NCI-H460 (cell line): Measurements from ENCODE around the gene WDR19. TPM values are rescaled to one million over a fixed set of nuclear protein-coding genes. Genes with fewer than 3 reads are reported as not detected.
"Not testable (repeated sequence)": the region's sequence is repeated elsewhere in the genome, so short reads cannot be mapped to it uniquely, and the experiment has no call there.

ENCODE experiments used
- DNase-seq: peaks from one replicate; pipeline ENCODE4 v3.0.0-alpha.2; 2016; ENCODE audit warnings: low read depth; ENCODE audit errors: extremely low read depth
- polyA plus RNA-seq: library from polyadenylated mRNA; depleted of rRNA; stranded (reverse); fragments of >200 nt; gene quantifications from 2 replicates; pipeline ENCODE4 v1.2.3, GENCODE V29; 2014; cell fraction: nucleus; rRNA removed
- total RNA-seq: library from RNA; depleted of rRNA; stranded (reverse); fragments of >200 nt; shearing (Covaris generic); gene quantifications from 2 replicates; pipeline ENCODE4 v1.2.3, GENCODE V29; 2014; rRNA removed

Gene WDR19
- 16.6 and 18.6 TPM in 2 replicates for total RNA-seq
- 42.5 and 50.5 TPM in 2 replicates for polyA plus RNA-seq

DNA sequence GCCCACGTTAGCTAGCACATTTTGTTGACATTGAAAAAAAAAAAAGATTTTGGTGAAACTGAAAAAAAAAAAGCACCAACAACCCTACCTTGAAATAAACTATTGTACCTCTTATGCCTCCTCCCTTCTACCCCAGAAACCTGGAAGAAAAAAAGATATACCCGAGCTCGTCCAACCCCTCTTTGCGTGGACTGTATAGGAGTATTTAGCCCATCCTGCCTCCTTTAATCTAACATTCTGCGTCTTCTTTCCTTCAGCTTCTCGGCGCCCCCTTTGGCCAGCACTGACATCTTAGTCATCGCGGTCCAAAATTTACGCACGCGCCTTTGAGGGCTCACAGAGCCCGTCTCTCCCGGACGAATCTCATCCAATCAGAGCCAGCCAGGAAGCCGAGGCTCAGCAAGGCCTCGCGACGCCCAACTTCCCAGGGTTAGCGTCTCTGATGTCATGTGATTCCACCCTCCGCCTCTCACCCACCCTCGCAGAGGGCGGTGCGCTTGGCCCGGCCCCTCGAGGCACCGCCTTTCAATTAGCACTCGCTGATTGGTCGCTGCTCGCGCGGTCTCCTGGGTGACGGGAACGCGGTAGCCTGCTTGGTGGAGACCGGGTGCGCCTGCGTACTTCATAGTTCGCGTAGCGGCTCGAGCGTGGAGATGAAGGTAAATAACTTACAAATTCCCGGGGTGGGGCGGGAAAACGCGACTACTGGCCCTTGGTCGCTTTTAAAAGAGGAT is at the start of gene WDR19:
Gene WDR19 (plus strand): TSS at position 625 of the 734 bp plus-strand sequence. CDS start 29 bp downstream, at position 654.
- DNase-seq = peak; percentile 99

DNA sequence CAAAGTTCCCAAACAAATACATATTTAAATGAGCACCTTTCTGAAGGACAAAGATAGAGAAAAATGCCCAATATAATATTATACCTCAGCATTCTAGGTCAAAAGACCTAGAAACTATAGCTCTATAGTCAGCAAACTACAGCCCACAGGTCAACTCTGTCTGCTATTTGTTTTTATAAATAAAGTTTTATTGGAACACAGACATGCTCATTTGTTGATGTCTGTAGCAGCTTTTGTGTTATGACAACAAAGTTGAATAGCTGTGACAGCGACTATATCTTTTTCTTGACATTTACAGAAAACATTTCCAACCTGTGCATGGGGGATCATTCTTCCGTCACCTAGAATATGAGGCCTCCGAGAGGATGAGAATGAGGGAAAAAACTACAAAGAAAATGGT is 48.7 kb upstream of the WDR19 start:
- DNase-seq = no peak

DNA sequence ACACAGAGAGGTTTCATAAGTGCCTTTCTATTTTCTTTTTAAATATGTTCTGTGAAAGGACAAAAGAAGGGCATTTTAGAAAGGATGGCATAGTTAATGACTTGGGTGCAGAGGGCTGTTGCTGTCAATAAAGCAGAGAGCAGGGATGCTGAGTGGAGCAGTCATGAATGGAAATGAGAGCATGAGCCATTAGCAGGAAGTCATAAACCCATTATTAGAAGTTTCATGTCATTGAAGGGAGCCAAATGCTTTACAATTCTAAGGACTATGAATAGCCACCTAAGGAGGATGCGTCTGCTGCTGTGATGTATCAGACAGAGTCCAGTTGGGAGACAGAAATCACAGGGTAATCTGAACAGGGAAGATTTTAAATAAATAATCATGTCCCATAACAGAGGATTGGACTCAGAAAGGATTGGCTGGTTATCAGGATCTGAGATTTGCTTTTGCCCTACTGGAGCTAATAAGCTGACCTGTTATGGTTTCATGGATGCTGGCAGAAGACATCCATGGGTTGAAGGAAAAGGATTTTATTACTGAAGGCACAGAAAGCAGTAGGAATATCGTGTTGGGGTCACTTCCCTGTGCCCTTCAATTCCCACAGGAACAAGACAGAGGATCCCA is 47.5 kb upstream of the WDR19 start:
- no peak for DNase-seq

DNA sequence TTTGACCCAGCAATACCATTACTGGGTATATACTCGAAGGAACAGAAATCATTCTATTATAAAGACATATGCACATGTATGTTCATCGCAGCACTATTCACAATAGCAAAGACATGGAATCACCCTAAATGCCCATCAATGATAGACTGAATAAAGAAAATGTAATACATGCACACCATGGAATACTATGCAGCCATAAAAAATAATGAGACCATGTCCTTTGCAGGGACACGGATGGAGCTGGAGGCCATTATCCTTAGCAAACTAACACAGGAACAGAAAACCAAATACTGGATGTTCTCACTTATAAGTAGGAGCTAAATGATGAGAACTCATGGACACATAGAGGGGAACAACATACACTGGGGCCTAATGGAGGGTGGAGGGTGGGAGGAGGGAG is 44.1 kb upstream of the WDR19 start:
- DNase-seq = not testable (repeated sequence)

DNA sequence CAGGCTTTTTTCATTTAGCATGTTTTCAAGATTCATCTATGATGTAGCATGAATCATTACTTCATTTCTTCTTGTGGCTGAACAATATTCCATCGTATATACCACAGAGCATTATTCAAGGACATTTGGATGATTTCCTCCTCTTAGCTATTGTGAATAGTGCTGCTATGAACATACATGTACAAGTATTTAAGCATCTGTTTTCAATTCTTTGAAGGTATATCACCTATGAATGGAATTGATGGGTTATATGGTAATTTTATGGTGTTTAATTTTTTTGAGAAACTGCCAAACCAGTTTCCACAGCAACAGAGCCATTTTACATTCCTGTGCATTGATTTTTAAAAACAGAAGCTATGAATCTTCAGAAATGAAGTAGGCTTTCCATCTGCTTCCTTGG is 36.1 kb upstream of the WDR19 start:
- DNase-seq = no peak

DNA sequence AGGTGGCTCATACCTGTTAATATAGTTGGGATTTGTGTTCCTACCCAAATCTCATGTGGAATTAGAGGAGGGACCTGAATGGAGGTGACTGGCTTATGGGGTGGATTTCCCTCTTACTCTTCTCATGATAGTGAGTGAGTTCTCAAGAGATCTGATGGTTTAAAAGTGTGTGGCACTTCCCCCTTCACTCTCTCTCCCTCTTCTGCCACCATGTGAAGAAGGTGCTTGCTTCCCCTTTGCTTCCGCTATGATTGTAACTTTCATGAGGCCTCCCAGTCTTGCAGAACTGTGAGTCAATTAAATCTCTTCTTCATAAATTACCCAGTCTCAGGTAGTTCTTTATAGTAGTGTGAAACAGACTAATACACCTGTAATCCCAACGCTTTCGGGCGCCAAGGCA is 28.3 kb upstream of the WDR19 start:
- DNase-seq = no peak

DNA sequence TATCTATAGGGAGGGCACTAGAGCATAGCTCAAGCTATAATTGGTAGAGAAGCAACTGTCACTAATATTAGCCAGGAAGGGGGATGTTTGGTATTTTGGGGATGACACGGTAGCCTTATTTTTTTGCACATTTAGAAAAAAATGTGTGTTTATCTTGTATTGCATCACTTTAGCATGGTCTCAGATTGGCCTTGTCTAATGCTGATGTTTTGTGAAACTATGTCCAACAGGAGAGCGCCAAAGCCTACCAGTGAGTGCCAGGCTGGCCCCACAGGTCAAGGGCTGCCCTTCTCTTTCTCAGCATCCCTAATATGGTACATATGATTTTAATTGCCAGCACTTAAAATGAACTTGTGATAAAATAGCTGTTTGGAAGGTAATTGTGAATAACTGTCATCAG is 24.8 kb upstream of the WDR19 start:
- DNase-seq = no peak

DNA sequence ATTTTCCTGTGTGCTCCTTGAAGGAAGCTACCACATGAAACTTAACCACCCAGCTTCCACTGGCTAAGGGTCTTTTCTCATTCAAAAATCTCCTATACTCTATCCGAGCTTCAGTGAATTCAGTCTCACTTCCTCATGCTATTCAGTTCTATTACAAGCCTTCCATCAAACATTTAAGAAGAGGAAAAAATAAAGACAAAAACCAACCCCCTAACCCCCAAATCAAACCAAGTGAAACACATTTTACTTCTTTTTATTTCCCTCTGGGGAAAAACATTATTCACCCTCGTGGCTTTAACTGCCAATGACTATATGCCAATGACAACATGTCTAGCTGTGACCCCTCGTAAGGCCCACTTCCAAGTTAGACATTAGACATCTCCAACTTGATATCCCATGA is 16.2 kb upstream of the WDR19 start:
- no peak for DNase-seq

DNA sequence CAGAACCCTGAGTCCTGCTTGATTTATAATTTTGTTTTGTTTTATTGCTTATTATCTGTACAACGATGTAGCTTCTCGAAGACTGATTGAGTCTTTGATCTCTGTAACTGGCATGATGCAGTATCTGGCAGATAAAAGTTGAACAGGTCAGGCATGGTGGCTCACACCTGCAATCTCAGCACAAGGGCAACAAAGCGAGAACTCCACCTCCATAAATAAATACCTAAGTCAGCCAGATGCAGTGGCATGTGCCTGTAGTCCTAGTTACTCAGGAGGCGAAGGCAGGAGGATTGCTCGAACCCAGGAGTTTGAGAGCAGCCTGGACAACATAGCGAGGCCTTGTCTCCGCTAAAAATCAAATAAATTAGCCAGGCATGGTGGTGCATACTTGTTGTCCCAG is 15.7 kb upstream of the WDR19 start:
- no peak for DNase-seq

DNA sequence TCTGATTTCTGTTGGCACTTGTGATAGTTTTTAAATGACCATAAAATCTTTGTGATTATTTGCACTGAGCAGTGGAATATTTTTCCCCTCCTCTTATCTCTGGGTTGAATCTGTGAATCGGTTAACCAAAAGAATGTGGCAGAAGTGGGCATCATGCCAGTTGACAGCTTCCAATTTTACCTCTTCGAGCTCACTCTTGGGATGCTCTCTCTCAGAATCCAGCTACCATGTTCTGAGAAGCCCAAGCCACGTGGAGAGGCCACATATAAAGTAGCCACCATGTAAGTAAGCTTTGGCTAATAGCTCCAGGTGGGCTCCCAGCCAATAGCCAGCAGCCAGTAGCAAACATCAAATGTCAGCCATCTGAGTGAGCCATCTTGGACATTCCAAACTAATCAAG is 12.9 kb upstream of the WDR19 start:
- no peak for DNase-seq

DNA sequence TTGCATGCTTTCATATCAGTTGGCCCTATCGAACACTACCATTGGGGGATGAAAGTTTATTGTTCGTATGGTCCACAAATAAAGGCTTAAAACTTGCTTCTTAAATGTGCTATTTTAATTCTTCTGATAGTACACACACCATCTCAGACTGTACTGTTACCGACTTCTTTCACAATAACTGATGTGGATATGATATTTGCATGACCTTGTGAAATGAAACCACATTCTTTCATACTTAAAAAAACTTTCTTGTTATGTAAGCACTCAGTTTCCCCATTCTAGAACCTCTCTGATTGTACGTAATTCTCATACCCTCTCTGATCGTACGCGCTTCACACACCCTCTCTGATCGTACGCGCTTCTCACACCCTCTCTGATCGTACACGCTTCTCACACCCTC is 12.0 kb upstream of the WDR19 start:
- DNase-seq = no peak

DNA sequence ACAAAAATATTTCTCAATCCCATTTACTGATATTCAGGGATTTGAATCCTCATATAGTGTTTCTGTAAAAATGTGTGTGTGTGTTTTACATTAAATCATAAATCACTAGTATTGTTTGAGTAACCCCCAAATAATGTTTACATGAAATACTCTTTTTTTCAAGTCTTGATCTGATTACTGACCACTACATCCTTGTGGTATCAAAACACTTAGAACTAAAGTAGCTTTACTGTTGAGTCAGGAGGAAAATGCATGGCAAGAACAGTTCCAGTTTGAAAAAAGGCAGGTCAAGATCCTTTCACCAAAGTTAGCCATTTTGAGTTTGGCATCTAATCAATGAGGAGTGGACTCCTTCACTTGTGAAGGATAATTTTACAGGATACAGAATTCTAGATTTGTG is 3.6 kb upstream of the WDR19 start:
- no peak for DNase-seq

DNA sequence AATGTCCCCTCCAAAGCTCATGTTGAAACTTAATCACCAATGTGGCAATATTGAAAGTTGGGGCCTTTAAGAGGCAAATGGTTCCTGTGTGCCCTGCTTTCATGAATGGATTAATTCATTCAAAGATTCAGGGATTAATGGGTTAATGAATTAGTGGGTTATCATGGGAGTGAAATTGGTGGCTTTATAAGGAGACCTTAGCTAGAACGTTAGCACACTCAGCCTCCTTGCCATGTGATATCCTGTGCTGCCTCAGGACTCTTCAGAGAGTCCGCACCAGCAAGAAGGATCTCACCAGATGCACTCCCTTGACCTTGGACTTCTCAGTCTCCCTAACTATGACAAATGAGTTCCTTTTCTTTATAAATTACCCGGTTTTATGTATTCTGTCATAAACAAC is 2.6 kb upstream of the WDR19 start:
- DNase-seq = no peak

DNA sequence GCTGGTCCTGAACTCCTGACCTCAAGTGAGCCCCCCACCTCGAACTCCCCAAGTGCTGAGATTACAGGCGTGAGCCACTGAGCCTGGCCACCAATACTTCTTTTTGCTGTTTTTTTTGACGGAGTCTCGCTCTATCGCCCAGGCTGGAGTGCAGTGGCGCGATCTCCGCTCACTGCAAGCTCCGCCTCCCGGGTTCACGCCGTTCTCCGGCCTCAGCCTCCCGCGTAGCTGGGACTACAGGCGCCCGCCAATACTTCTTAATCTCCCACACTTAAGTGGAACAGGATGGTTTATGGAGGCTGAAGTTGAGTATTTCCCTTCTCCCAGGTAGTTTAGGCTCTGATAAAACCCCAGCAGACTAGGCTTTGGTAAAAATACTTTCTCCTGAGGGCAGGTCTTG is 1.7 kb upstream of the WDR19 start:
- not testable (repeated sequence) for DNase-seq

DNA sequence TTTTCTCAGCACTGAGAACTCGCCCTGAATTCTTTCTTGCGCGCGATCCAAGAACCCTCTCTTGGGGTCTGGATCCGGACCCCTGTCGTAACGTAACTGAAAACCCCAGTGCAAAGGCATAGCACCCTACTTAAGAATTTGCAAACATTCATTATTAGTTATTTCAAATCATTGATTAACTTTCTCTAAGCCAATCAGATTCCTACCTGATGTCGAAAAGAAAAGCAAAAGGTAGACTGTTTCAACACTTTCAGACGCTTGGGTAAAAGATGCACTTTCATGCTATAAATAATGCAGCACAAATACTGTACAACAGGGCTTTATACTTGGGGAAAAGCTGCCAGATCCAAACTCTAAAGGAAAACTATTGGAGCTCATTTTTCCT is 817 bp upstream of the WDR19 start:
- DNase-seq = no peak

DNA sequence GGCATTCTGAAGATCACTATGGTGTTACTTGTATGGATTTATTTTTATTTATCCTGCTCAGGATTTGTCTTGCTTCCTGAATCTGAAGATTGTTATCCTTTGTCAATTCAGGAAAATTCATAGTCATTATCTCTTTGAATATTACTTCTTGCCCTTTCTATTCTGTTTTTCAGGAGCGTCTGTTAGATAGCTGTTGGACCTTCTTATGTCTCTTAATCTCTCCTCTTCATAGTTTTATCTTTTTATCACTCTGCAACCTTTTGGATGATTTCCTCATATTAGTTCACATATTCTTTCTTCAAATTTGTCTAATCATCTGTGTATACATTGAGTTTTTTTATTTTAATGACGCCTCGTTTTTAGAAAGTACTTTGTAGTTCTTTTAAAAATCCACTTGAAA is 19.6 kb downstream of the WDR19 start:
- DNase-seq = no peak

DNA sequence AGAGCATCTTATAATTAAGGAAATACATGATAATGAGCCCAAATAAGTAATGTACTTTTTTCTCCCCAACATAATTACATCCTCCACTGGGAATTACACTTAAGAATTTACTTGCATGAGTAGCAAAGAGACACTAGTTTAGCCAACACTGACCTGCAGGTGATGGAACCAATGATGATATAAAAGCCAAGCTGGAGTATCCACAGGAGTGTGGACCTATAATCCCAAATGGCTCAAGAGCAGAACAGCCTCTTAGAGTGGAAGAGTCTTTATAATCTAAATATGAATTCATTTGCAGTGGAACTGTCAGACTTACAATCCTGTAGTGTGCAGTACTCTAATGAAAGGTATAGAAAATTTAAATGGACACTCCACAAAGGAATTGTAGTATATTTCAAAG is 22.2 kb downstream of the WDR19 start:
- DNase-seq = no peak

DNA sequence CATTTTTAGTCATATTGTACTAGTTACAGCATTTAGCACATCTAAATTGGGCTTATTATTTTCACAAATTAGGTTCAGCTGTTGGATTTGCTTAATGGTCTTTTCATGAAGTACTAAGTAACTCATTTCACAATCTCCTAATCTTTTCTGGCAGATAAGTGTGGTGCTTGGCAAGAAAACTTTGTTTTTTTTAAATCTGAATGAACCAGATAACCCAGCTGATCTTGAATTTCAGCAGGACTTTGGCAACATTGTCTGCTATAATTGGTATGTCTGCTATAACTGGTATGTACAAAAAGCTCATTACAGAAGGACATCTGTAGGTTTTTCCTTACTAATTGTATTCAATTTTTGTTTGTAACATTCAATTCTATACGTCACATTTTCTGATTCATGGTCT is 22.7 kb downstream of the WDR19 start:
- DNase-seq = no peak

DNA sequence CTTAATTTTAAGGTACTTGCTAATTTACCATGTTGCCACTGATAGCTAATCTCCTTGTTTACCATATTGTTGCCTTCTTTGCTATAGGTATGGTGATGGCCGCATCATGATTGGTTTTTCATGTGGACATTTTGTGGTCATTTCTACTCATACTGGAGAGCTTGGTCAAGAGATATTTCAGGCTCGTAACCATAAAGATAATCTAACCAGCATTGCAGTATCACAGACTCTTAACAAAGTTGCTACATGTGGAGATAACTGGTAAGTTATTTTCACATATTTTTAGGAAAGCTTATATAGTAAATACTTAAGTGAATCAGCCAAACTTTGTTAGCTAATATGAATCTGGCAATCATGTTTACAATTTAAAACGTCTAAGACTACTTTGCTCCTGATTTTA is 23.1 kb downstream of the WDR19 start:
- DNase-seq = no peak

DNA sequence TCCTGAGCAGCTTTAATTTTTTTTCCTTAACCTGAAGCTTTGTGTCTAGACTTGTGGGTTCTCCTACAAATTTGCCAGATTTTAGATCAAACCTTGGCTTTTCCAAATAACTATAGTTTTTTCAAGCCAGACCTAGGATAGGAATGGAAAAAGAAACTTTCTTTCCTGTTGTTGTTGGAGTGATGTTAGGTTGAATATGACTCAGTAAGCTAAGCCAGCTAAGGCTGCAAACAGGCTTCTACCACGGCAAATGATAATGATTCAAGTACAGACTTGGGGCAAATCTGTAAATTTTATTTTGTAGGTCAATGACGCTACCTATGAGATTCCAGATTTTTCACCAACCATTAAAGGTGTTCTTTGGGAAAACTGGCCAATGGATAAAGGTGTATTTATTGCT is 45.6 kb downstream of the WDR19 start:
- DNase-seq = no peak

DNA sequence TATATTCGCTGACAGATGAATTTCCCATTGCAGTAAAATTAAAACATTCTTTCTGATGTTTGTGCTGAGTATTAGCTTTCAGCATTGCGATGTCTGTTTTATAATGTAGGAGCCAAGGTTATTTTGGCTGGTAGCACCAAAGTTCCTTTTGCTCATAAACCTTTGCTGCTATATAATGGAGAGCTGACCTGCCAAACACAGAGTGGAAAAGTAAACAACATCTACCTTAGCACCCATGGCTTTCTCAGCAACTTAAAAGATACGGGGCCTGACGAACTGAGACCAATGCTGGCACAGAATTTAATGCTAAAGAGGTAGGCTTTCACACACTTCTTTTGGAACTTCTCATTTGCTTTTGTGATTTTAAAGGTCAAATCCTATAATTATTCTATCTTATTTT is 46.0 kb downstream of the WDR19 start:
- no peak for DNase-seq

DNA sequence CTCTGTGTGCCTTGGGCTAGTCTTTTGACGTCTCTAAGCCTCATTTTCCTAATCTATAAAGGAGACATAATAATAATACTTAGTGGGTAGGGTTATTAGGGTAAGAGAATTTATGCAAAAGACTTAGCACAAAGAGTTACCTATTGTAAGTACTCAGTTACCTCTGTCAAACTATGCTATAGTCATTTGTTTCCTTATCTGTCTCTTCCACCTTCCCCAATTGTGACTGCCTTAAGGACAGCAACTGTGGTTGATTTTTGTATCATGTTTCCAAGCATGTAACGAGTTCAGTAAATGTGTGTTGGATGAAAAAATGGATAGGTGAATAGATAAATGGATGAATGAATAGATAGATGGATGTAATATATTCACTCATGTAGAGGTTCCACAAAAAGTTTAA is 48.1 kb downstream of the WDR19 start:
- no peak for DNase-seq

DNA sequence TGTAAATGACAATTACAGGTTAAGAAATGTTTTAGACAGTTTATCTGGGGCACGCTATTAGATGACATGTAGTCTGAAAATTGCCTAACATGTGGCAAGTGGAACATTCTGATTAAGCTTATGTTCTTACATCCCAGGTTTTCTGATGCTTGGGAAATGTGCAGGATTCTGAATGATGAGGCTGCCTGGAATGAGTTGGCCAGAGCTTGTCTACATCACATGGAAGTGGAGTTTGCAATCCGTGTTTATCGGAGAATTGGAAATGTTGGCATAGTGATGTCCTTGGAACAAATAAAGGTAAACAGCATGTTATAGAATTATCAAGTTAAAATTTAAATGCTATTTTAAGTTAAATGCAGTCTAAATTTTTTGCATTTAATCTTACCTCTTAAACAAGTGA is 49.3 kb downstream of the WDR19 start:
- DNase-seq = no peak
